HepG2 (cell line): ENCODE data around the gene GPR137. TPM values are rescaled to one million over a fixed set of nuclear protein-coding genes. Genes with fewer than 3 reads are reported as not detected.

ENCODE experiments used
- CEBPG ChIP-seq: IDR thresholded peaks from 2 replicates; pipeline ENCODE4 v1.6.1; 2016
- DNMT3B ChIP-seq: conservative IDR thresholded peaks from 2 replicates; pipeline ENCODE4 v1.6.1; 2016; ENCODE audit warnings: missing biosample characterization, control low read depth
- FOSL2 ChIP-seq: sonication (generic); formaldehyde crosslinking; IDR thresholded peaks from 2 replicates; pipeline ENCODE4 v1.4.0; 2020; ENCODE audit warnings: missing genetic modification reagents
- FOXA1 ChIP-seq, 2 experiments: fragments of 450-650 bp in 1 of 2; sonication (generic) in 1 of 2; formaldehyde crosslinking in 1 of 2; IDR thresholded peaks; 2 replicates each; pipeline versions ENCODE4 v1.4.0 to v1.6.1; 2016 to 2020; ENCODE audit warnings: missing genetic modification reagents in 1 of 2
- TFAP4 ChIP-seq: sonication (generic); IDR thresholded peaks from 2 replicates; pipeline ENCODE4 v1.6.1; 2016; ENCODE audit warnings: low read depth, borderline replicate concordance
- ZBTB25 ChIP-seq: IDR thresholded peaks from 2 replicates; pipeline ENCODE4 v1.6.1; 2018; ENCODE audit warnings: missing genetic modification reagents
- ZNF296 ChIP-seq: sonication (generic); formaldehyde crosslinking; conservative IDR thresholded peaks from 2 replicates; pipeline ENCODE4 v1.5.0; 2020; ENCODE audit warnings: mild to moderate bottlenecking, missing genetic modification reagents
- ZNF609 ChIP-seq: sonication (generic); formaldehyde crosslinking; IDR thresholded peaks from 2 replicates; pipeline ENCODE4 v1.4.0; 2020; ENCODE audit warnings: mild to moderate bottlenecking, missing genetic modification reagents, borderline replicate concordance
- polyA plus RNA-seq, 8 experiments: library from polyadenylated mRNA; depleted of rRNA in 3 of 8; stranded (reverse) in 7 of 8; unstranded in 1 of 8; fragments of >200 nt; fragmentation: Illumina TruSeq in 4 of 8; extraction: Trizol in 4 of 8; gene quantifications; 2 replicates each; pipeline versions ENCODE4 v1.2.1 to v1.2.3, GENCODE V29; 2011 to 2016; ENCODE audit warnings: low read depth in 4 of 8, missing spikeins in 1 of 8, mixed read lengths in 1 of 8; ENCODE audit not compliant: insufficient read depth in 1 of 8
- total RNA-seq, 5 experiments: library from RNA; depleted of rRNA; stranded (reverse); fragments of >200 nt; fragmentation: Illumina TruSeq; extraction: Trizol; gene quantifications; 2 replicates each; pipeline ENCODE4 v1.2.3, GENCODE V29; 2016; ENCODE audit warnings: low read depth in 1 of 5
- TF ChIP-seq, protein P1 (sequence below): sonication (generic); formaldehyde crosslinking; IDR thresholded peaks from 2 replicates; pipeline ENCODE4 v1.4.0; 2020; ENCODE audit warnings: mild to moderate bottlenecking, missing genetic modification reagents

Gene GPR137
- total and polyA plus RNA-seq, 2 of the 13 experiments (the other 11 are each of a cell fraction or from before 2014, with no cell fraction given), result 8.5 to 13.2 TPM

DNA sequence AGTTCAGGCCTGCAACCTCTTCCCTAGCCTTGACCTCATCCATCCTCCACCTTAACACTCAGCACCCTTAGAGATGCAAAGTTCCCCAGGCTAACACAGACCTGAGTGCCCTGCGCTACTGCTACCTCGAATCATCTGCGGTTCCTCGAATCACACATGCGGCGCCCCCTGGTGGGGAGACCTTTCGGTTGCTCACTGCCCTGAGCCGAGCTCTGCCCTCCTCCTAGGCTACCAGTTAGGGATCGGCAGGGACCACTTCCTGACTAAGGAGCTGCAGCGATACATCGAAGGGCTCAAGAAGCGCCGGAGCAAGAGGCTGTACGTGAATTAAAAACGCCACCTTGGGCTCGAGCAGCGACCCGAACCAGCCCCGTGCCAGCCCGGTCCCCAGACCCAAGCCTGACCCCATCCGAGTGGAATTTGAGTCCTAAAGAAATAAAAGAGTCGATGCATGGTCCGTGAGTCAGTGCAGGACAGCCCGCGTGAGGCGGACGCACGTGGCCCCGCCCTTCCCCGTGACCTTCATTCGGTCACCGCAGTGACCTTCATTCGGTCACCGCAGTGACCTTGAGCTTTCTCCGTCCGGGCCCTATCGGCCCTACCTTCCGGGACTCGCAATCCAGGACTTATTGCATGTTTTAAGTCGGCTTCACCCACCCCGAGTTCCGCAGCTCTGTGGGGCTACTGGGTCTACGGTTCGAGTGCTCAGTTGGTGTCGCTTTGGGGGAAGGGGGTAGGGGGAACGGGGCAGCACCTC lies 18.8 kb downstream of the GPR137 start (continued):
- TF ChIP-seq ZNF609 (CRISPR knock-in tag) (no peak), DNMT3B (no peak), TFAP4 (peak; percentile 23; the same call in 1 of the 2 replicates), FOSL2 (CRISPR knock-in tag) (no peak), FOXA1 (IDR thresholded peaks at IDR 0.05) (no peak), FOXA1 (CRISPR knock-in tag; IDR thresholded peaks at IDR 0.05) (no peak), CEBPG (no peak), ZBTB25 (CRISPR knock-in tag) (no peak), ZNF296 (CRISPR knock-in tag) (no peak)
- TF ChIP-seq, protein P1, sequence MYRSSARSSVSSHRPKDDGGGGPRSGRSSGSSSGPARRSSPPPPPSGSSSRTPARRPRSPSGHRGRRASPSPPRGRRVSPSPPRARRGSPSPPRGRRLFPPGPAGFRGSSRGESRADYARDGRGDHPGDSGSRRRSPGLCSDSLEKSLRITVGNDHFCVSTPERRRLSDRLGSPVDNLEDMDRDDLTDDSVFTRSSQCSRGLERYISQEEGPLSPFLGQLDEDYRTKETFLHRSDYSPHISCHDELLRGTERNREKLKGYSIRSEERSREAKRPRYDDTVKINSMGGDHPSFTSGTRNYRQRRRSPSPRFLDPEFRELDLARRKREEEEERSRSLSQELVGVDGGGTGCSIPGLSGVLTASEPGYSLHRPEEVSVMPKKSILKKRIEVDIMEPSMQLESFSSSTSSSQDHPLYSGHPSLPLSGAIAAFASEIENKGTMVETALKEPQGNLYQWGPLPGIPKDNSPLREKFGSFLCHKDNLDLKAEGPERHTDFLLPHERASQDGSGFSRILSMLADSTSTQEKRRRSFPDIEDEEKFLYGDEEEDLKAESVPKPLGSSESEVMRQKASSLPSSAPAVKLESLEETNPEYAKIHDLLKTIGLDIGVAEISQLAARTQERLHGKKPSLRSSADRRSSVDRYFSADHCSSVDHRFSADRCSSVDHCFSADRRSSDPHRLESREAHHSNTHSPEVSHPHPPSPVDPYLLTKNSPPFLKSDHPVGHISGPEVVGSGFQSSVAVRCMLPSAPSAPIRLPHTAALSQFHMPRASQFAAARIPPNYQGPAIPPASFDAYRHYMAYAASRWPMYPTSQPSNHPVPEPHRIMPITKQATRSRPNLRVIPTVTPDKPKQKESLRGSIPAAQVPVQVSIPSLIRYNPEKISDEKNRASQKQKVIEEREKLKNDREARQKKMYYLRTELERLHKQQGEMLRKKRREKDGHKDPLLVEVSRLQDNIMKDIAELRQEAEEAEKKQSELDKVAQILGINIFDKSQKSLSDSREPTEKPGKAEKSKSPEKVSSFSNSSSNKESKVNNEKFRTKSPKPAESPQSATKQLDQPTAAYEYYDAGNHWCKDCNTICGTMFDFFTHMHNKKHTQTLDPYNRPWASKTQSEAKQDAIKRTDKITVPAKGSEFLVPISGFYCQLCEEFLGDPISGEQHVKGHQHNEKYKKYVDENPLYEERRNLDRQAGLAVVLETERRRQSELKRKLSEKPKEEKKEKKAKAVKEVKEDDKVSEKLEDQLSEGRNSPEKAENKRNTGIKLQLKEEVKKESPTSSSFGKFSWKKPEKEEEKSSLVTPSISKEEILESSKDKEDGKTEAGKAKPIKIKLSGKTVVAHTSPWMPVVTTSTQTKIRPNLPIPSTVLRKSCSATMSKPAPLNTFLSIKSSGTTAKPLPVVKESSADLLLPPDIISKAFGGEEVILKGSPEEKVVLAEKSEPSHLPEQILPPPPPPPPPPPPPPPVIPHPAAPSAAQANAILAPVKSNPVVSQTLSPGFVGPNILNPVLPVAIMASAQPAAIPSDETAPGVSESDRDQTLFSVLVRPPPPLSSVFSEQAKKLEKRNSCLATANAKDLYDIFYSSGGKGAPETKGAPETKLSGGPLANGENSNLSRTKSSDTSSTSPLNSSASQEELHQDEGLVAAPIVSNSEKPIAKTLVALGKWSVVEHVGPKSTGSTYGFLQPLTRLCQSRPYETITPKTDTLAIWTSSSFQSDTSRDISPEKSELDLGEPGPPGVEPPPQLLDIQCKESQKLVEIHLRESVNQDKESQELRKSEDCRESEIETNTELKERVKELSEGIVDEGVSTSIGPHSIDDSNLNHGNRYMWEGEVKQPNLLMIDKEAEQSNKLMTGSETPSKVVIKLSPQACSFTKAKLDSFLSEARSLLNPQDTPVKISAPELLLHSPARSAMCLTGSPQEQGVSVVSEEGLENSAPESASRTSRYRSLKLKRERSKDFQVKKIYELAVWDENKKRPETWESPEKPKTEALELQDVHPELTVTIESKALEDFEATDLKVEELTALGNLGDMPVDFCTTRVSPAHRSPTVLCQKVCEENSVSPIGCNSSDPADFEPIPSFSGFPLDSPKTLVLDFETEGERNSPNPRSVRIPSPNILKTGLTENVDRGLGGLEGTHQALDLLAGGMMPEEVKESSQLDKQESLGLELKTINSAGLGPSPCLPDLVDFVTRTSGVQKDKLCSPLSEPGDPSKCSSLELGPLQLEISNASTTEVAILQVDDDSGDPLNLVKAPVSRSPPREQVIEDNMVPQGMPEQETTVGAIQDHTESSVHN, result no peak
